ENCODE results near the gene VWC2.

The VWC2 gene

DNA sequence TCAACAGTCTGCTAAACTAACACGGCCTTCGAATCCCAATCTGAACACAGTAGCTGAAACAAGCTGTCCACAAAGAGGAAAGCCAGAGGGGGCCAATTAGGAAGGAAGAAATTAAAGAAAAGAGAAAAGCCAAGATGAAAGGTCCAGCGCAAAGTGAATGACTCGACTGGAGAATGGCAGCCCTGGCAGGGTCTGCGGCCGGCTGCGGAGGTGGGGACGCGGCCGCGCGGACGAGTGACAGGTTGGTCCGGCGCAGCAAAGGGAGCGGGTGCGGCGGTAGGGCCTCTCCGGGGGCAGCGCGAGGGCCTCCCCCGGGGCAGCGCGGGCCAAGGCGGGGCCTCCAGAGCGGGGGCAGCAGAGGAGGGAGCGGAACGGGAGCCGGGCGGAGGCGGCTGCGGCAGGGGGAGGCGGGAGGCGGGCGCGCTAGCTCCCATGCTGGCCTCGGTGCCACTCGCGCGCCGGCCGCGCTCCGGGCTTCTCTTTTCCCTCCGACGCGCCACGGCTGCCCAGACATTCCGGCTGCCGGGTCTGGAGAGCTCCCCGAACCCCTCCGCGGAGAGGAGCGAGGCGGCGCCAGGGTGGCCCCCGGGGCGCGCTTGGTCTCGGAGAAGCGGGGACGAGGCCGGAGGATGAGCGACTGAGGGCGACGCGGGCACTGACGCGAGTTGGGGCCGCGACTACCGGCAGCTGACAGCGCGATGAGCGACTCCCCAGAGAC lies at the start of gene VWC2:
Gene VWC2 (plus strand): TSS at position 421 of the 718 bp plus-strand sequence. CDS start 1,798 bp downstream, outside the sequence.
- DNase-seq (ENCODE audit: low read depth): no peak

DNA sequence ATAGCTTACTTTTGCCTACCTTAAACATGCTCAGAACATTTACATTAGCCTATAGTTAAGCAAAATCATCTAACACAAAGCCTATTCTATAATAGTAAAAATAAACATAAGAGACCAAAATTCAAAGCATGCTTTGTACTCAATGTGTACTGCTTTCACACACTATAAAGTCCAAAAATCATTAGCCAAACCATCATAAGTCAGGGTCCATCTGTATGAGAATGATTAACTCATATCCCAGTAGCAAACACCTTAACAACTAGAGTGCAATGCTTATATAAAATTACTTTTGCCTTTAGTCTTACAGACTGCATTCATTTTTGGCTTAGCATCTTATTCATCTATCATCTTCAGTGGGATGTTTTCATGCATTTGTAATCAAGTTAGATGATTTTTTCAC lies 49.4 kb upstream of the VWC2 start:
- DNase-seq (ENCODE audit: low read depth): no peak

DNA sequence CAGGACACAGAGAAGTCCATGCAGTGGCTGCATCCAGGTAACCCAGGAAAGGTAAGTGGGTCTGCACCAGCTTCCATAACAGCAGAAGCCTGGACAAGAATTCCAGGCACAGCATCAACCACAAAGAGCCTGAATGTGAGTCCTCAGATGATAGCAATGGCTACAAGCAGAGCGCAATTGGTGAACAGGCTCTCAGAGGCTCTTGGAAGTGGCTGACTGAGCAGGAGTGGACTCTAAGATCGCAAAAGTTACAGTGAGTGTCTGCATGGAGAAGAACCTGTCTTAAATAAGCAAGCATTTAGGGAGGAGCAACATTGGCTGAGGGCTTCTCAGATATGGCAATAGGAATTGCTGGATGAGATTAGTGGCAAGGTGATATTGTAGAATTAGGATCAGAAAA lies 41.6 kb upstream of the VWC2 start:
- no peak for DNase-seq (ENCODE audit: low read depth)

DNA sequence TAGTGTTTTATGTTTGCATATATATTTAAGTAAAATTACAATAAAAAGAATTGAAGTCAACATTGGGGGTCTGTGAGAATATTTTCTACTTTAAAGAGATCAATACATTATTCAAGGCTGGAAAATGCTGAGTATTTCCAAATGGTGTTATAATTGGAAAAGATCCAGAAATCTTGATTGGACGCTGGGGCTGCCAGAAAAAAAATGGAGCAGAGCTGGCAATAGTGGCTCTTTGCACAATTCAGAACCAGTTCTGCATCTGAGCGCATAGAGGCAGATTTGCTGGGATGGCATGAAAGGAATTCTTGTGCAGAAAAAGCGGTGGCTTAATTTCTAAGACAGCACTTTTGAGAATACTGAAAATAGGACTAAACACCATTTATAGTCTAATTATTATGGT lies 10.8 kb upstream of the VWC2 start:
- no peak for DNase-seq (ENCODE audit: low read depth)

DNA sequence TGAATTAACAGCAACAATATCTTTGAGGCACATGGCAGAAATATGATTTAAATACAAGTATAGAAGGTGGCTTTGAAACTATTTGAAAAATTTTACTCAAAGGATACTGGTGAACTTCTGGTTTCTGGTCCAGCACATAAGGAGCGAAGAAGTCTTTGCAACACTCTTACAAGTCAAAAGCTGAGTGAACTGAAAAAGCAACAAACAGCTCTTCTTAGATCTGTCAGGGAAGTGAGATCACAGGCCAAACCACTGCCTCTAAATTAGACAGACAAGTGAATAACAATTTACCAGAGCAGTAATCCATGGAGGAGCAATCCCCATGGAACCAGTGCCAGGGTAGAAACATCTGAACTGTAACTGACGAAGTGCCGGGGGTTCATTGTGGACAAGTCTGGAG lies 9.6 kb upstream of the VWC2 start:
- DNase-seq (ENCODE audit: low read depth): no peak

DNA sequence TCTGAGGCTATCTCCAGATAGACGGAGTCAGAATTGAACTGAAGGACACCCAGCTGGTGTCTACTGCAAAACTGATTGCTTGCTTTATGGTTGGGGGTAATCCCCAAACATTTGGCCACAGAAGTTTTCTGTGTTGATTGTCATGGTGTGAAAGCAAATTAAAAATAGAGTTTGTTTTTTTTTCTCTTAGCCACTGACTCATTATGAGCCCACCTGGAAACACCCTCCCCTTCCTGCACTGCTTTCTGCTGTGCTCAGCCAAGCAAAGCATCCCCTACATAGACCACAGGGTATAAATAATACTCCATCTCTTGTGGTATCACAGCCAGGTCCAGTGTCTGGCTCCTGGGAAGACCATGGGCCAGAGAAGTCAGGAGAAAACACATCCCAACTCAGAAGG lies 6.5 kb upstream of the VWC2 start:
- no peak for DNase-seq (ENCODE audit: low read depth)

DNA sequence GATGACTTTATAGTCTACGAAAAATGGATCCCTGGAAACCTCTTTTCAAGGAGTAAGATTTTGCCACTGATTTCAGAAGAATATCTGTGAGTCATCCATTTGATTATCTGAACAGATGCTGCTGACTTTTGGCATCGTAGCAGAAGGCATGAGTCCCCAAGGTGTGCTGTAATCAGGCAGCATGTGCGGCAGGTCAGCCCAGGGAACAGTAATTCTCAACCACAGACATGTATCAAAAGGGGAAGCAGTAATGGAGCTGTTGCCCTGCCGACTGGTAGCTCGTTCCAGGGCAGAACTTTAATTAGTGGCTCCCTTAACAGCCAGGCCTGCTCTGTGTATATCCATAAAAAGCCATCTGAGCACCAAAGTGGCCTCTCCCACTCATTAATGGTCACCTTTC lies 5.7 kb upstream of the VWC2 start:
- DNase-seq (ENCODE audit: low read depth): no peak

DNA sequence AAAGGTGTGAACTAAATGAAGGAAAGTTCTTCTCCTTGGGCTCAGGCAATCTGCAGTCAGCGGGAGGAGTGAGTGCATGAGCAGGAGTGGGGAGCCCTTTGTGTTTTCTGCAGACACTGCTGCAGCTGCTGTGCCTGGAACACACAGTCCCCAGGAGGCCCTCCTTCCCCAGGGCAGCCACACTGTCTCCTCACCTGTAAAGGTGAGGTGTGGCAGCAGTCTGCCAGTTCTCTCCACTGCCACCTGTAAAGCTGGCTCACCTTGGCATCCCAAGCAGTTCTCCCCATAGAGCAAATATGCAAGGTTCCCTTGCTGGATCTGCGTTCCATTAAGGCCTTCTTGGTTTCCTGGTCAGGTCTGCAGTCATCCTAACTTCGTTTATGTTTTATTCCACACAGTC lies 5.2 kb upstream of the VWC2 start:
- no peak for DNase-seq (ENCODE audit: low read depth)

DNA sequence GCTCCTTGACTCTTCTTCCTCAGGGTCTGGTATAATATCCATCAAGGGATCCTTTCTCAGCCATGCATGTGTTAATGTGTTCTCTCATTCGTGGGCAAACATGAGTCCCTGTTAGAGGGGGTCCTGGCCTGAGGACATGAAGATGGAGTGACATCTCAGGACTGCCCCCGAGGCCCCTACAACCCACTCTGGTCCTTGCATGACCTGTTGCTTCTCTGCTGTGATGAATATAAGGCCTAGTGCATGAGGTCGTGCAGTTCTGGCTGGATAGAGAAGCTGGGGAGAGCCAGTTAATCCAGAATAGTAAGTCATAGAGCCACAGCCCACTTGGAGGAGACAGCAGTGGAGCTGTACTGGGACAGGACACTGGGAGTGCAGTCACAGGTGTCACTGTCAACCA lies 4.6 kb upstream of the VWC2 start:
- no peak for DNase-seq (ENCODE audit: low read depth)

DNA sequence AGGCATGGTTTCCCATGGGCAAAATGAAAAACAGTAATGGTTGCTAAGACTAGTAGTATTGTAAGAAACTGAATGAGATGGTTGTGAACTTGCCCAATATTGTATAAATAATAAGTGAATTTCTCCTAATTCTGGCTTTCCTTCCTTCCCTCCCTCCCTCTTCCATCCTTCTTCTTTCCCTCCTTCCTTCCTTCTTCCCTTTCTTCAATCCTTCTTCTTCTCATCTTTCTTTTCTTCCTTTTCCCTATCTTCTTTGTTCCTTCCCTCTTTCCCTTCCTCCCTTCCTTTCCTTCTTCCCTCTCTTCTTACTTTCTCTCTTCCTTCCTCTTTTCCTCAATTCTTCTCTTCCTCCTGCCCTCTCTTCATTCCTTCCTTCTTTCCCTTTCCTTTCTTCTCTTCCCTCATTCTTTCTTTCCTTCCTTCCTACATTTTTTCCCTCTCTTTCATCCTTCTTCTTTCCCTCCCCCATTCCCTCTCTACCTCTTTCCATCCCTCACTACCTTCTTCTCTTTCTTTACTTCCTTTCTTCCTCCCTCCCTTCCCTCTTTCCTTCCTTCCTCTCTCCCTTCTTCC lies 4.1 kb upstream of the VWC2 start:
- no peak for DNase-seq (ENCODE audit: low read depth)

DNA sequence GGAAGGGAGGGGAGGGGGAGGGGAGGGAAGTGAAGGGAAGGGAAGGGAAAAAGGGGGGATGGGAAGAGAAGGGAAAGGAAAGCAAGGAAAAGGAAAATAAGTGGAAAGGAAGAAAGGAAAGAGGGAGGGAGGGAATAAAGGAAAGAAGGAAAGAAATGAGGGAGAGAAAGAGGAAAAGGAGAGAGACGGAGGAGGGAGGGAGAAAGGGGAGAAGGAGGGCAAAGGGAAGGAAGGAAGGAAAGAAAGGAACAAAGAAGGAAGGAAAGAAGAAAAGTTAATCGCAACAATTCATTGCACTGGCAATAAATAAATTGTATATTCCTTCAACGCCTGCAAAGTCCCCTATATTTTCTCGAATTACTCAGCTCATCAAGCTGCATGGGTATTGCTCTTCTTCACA lies 2.6 kb upstream of the VWC2 start:
- DNase-seq (ENCODE audit: low read depth): no peak

DNA sequence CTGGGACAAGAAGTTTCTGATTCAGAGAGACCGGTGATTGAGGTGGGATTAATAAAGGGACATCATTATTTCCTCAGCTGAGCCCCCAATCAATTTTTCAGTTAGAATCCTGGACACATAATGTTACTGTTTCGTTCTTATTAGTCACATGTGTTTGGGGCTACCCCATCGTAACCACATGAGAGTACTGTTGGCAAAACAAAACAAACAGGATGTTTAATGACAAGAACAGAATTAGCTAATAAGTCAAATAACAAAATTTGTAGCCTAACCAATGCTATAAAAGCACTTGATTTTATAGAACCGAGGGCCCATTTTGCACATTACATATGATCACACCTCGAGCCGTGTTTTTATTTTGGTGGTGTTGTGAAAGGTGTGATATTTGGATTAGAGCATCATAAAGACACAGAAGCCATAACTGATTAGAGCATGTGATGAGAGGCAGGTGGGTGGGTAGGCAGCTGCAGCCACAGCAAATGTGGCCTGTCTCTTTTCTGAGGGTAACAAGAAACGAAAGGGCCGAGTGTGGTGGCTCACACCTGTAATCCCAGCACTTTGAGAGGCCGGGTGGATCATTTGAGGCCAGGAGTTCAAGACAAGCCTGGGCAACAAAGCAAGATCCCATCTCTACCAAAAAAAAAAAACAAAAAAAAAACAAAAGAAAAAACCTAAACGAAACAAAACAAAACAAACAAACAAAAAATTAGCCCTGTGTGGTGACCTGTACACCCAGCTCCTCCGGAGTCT lies 1.8 kb upstream of the VWC2 start:
- no peak for DNase-seq (ENCODE audit: low read depth)

DNA sequence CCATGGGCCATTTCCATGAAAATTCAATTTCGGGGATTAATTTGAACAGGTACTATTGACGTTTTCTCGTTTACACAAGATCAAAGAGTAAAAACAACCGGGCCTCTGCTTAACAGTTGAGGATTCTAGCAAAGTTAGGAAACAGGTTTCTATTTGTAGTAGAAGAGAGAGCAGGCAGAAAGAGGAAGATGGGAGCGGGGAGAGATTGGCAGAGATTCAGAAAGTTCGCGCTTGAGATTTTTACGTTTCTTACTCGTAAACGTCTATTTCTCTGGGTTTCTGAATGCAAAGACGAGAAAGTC lies 571 bp upstream of the VWC2 start:
- DNase-seq (ENCODE audit: low read depth): no peak

DNA sequence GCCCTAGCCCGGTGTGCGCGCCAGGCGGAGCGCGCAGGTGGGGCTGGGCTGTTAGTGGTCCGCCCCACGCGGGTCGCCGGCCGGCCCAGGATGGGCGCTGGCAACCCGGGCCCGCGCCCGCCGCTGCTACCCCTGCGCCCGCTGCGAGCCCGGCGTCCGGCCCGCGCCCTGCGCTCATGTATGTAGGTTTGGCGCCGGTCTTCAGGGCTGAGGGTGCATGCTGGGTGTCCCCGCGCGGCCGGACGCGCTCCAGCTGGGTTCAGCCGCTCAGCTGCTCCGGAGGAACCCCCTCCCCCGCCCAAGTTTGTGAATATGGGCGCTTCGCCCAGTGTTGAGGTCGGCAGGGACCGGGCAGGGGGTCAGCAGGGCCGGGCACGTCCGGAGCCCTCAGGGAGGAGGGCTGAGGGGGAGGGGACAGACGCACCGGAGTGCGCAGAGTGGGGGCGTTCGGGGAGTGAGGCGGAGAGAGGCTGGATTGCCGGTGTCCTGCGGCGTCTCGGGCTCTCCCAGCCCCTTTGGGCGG lies 559 bp downstream of the VWC2 start:
- no peak for DNase-seq (ENCODE audit: low read depth)

DNA sequence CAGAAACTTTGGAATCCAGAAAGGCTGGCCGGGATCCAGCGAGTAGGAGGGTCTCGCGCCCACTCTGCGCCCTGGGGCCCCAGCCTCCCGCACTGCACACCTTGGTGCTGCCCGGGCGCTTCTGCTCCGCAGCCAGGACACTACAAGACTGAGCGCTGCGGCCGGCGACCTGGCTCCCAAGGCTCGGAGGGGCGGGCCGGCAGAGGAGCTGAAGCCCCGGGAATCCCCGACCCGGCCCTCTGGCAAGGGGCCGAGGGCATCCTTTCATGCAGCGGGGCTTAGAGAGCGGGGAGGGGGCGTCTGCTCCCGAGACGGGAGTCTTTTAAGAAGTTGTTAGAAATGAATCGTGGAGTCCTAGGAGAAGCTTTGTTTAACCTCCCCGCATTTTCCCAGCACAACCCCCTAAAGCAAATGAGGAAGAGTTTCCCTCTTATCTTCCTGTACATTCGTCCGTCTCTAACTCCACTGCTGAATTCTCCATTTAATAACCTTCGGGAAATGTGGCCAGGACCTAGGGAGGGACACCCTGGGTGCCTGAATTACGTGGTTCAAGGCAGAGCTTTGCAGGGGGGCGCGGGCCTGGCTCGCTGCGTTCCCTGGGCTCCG lies 1.1 kb downstream of the VWC2 start:
- no peak for DNase-seq (ENCODE audit: low read depth)

DNA sequence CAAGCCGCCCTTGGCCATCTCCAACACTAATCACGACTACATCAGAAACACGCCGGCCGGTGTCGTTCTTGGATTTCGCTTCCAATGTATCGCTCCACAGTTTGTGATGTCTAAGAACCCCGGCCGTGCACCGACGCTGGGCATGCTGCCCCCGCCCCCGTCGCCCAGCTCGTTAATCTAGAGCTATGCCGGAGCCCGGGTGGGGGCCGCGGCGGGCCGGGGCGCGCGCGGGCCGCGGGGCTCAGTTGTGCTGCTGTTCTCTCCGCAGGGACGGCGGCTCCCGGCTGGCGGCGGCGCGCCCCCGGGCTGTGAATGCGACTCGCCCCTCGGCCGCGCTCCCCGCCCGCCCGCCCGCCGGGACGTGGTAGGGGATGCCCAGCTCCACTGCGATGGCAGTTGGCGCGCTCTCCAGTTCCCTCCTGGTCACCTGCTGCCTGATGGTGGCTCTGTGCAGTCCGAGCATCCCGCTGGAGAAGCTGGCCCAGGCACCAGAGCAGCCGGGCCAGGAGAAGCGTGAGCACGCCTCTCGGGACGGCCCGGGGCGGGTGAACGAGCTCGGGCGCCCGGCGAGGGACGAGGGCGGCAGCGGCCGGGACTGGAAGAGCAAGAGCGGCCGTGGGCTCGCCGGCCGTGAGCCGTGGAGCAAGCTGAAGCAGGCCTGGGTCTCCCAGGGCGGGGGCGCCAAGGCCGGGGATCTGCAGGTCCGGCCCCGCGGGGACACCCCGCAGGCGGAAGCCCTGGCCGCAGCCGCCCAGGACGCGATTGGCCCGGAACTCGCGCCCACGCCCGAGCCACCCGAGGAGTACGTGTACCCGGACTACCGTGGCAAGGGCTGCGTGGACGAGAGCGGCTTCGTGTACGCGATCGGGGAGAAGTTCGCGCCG lies 1.9 kb downstream of the VWC2 start:
- DNase-seq (ENCODE audit: low read depth): no peak

DNA sequence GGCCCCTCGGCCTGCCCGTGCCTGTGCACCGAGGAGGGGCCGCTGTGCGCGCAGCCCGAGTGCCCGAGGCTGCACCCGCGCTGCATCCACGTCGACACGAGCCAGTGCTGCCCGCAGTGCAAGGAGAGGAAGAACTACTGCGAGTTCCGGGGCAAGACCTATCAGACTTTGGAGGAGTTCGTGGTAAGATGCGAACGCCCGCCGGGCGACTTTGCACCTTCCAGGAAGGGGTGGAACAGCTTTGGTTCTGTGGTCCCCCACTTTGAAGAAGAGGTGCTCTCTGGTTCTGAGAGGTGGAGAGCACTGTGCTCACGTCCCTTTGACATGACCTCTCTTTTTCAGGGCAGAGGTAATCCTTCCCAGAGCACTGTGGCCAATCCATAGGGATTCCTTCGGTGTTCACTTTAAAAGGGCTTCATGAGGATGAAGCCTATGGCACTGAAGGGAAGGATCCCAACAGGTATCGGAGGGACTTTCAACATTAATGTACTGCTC lies 2.6 kb downstream of the VWC2 start:
- DNase-seq (ENCODE audit: low read depth): no peak

DNA sequence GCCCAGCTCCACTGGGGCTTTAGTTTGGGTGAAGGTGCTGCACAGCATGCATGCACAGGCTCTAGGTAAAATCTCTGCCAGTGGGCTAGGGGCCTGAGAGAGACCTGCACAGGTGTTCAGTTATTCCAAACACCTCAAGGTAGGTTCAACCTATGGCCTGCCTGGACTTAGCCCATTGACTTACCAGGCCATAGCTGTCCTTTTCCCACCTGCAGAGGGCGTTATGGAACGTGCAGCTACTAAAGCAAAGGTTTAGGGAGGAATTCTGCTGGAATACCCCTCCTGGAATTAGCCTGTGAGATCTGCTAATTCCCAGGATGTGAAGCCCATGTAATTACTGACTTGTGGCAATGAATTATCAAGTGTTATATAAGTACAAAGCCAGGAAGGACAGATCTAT lies 3.6 kb downstream of the VWC2 start:
- DNase-seq (ENCODE audit: low read depth): no peak

DNA sequence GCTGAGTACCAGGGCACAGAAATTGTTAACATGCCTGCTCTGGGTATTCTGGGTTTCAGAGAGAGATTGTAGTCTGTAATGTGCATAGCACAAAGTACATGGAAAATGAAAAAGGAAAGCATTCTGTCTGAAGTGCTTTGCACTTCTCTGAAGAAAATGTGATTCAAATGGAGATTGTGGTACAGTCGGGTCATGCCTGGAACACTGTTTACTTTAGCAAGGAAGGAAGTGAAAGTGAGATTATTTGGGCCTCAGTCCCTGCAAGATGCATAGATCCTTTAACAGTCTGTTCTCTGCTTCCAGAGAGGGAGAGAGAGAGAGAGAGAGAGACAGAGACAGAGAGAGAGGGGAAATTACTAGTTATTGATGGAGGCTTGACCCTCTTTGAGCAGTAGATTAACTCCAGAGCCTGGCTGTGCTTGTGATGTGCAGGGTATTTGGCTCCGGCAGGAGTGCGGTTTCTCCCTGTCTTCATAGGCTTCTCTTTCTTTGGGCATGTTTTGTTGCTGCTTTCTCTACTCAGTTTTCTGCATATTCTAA lies 5.4 kb downstream of the VWC2 start:
- no peak for DNase-seq (ENCODE audit: low read depth)

DNA sequence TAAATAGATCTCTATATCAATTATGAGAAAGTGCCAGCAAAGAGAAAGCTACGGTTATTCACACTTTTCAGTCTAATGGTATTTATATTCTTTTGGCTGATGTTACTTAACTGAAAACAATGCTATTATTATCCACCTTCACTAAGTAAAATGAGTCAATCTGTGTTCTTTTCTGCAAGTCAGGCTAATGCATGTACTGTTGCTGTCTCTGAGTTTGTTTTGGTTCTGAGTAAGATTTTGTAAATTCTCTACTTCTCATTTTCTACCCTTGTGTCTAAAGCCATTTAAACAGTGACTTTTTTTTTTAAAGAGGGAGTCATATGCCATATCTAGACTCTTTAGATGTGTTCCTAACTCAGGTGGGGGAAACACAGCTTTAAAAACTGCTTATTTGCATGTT lies 7.5 kb downstream of the VWC2 start:
- no peak for DNase-seq (ENCODE audit: low read depth)

DNA sequence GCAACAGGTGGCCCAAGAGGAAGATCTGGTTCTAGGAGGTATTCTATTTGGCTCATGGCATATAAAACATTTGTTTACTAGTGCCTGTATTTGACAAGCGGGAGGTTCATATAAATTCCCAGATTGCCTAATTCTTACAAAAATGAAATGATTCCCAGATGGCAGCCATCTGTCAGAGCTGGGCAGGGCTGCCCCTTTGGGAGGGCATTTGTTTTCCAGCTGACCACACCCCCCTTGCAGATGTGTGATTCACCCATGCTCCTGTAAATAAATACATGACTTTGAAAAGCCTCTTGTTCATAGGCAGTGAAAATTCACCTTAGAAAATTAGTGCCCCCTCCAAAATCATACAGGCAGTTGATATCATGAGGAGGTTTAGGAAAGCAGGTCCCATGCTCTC lies 8.6 kb downstream of the VWC2 start:
- DNase-seq (ENCODE audit: low read depth): no peak

DNA sequence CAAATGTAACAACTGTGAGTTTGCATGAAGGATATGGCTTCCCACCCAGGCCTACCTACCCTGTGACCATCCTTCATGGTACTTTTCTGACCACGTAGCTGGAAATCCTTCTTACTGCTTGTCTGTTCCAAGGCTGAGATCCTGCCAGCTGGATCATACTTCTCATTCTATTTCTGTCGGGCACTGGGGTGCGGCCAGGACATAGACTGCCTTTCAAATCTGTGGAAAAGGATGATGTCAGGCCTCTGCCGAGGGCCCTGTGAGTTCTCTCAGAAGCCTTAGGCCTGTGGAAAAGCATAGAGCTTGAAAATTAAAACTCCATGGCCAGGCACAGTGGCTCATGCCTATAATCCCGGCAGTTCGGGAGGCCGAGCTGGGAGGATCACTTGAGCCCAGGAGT lies 10.0 kb downstream of the VWC2 start:
- DNase-seq (ENCODE audit: low read depth): no peak

All from stimulated activated CD8-positive, alpha-beta memory T cell treated with anti-CD3 and anti-CD28 coated beads, Interleukin-12 subunit alpha, Interleukin-12 subunit beta, amount 100 ng/mL, for 1 hour (primary cell).